Astrocyte of the spinal cord (primary cell): ENCODE measurements around the gene TEX29.

Experiments used
- DNase-seq: peaks from one replicate; pipeline ENCODE4 v3.0.0; 2011; ENCODE audit warnings: low read depth, low spot score
- H3K4me3 ChIP-seq: 2 replicates; pipeline ENCODE4 v1.5.1; 2011; ENCODE audit warnings: low read depth, mild to moderate bottlenecking, low read length, moderate library complexity
- in situ Hi-C: cut with HindIII; loops from 2 replicates; pipeline ENCODE4 v1.10.0; 2017; ENCODE audit warnings: low sequenced_read_pairs
- TF ChIP-seq, protein P1 (sequence below): IDR thresholded peaks from 2 replicates; pipeline ENCODE4 v1.5.1; 2012; ENCODE audit warnings: low read depth, mild to moderate bottlenecking, low read length, inconsistent platforms

Gene TEX29

DNA sequence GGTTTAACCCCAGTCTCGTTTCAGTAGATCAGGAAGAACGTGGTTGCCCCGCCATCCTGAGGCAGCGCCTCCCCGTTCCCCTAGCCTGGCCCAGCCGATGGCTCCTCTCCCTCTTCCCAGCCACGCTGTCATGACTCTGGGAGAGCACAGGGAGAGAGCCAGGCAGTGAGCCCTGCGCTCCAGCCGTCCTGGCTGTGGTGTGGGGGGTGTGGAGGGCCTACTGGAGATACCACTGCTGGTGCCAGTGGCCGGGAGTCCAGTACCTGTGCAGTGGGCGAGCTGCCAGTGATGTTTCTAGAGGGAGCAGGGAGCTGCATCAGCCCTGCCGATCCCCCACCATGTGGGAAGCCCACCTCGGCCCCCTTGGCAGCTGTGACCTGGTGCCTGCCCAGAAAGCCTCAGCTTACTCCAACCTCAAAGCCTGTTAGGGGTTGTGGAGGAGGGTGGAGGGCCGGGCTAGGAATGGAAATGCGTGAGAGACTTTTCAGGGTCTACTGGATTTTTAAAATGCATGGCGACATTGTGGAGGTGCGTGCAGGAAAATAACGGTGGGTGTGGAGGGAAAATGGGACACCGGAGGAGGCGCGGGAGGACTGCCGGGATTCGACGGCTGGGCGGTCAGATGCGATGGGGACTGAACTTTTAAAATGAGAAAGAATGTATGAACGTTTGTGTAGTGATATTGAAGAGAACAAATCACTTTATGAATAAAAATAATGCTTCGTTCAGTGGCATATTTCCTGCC is 4.9 kb downstream of the TEX29 start:
- DNase-seq, result no peak
- in situ Hi-C loops, result no loop called here
- no peak overlapping the region for H3K4me3 ChIP-seq
- TF ChIP-seq, protein P1, sequence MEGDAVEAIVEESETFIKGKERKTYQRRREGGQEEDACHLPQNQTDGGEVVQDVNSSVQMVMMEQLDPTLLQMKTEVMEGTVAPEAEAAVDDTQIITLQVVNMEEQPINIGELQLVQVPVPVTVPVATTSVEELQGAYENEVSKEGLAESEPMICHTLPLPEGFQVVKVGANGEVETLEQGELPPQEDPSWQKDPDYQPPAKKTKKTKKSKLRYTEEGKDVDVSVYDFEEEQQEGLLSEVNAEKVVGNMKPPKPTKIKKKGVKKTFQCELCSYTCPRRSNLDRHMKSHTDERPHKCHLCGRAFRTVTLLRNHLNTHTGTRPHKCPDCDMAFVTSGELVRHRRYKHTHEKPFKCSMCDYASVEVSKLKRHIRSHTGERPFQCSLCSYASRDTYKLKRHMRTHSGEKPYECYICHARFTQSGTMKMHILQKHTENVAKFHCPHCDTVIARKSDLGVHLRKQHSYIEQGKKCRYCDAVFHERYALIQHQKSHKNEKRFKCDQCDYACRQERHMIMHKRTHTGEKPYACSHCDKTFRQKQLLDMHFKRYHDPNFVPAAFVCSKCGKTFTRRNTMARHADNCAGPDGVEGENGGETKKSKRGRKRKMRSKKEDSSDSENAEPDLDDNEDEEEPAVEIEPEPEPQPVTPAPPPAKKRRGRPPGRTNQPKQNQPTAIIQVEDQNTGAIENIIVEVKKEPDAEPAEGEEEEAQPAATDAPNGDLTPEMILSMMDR, result no peak

- H3K4me3 ChIP-seq, result no peak overlapping the region
- in situ Hi-C loops, result no loop called here
- TF ChIP-seq, protein P1, result no peak
- no peak for DNase-seq
Measured at GRCh38 chr13:111325941-111326620, 5.6 kb downstream of the TEX29 start.

GRCh38 chr13:111326621-111326965 is 6.2 kb downstream of the TEX29 start:
- in situ Hi-C loops, result no loop called here
- TF ChIP-seq, protein P1, result no peak
- H3K4me3 ChIP-seq, result no peak overlapping the region
- DNase-seq, result no peak

DNA sequence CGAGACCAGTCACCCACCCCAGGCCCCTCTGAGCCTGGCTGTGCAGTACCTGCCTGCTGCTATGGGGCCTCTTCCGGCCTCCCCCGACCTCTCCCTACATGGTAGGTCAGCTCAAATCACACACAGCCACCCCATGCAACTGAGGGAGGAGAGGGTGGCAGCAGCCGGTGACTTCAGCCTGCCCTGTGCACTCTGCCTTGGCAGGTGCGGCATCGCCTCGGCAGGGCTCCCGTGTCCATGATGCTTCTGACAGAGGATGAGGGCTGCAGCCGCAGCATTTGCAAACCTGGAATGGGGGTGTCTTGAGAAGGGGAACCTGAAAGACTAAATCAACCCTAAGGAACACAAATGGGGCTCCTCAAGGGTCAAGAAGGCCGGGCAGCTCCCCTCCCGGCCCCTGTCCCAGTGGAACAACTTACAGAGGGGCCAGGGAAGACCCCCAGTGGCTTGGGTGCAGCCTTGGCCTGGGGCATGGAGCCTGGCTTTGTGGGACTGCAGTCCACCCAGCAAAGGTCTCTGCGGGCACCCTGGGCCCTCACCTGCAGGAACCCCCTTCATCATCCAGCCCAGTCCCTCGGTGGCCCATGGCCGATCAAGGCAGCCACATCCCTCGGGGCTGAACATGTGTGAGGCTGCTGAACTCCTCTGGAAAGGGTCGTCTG is 6.7 kb downstream of the TEX29 start:
- in situ Hi-C loops, result no loop called here
- TF ChIP-seq, protein P1, result no peak
- no peak overlapping the region for H3K4me3 ChIP-seq
- no peak for DNase-seq

- in situ Hi-C loops, result no loop called here
- TF ChIP-seq, protein P1, result no peak
- DNase-seq, result no peak
- no peak overlapping the region for H3K4me3 ChIP-seq
Measured at GRCh38 chr13:111327730-111328573, 7.5 kb downstream of the TEX29 start.
